Glomerular visceral epithelial cell (primary cell): ENCODE measurements around the gene BICC1.

Experiments used
- DNase-seq: peaks from one replicate; pipeline ENCODE4 v3.0.0-alpha.2; 2016; ENCODE audit errors: extremely low spot score

BICC1 gene

GRCh38 chr10:58778966-58779365 is 266.3 kb downstream of the BICC1 start:
- no peak for DNase-seq

- no peak for DNase-seq
Observed at GRCh38 chr10:58779594-58779993, 266.9 kb downstream of the BICC1 start.

GRCh38 chr10:58780476-58780875 is 267.8 kb downstream of the BICC1 start:
- DNase-seq: peak; percentile 36

GRCh38 chr10:58781873-58782488 is 269.3 kb downstream of the BICC1 start:
- DNase-seq: peak; percentile 51

GRCh38 chr10:58782876-58783851 is 270.5 kb downstream of the BICC1 start:
- DNase-seq: peak; percentile 24

- no peak for DNase-seq
Observed at GRCh38 chr10:58784361-58784760, 271.7 kb downstream of the BICC1 start.

- DNase-seq: no peak
Observed at GRCh38 chr10:58785354-58785753, 272.7 kb downstream of the BICC1 start.

- DNase-seq: no peak
Observed at GRCh38 chr10:58791137-58791536, 278.5 kb downstream of the BICC1 start.

GRCh38 chr10:58795560-58795959 is 282.9 kb downstream of the BICC1 start:
- no peak for DNase-seq

- DNase-seq: no peak
Observed at GRCh38 chr10:58796242-58796641, 283.6 kb downstream of the BICC1 start.

- DNase-seq: no peak
Observed at GRCh38 chr10:58796824-58797223, 284.2 kb downstream of the BICC1 start.

- DNase-seq: no peak
Observed at GRCh38 chr10:58797356-58797755, 284.7 kb downstream of the BICC1 start.

GRCh38 chr10:58802047-58802446 is 289.4 kb downstream of the BICC1 start:
- DNase-seq: no peak

GRCh38 chr10:58806323-58806722 is 293.7 kb downstream of the BICC1 start:
- no peak for DNase-seq

GRCh38 chr10:58806970-58807628 is 294.4 kb downstream of the BICC1 start:
- DNase-seq: no peak

GRCh38 chr10:58807629-58808022 is 295.0 kb downstream of the BICC1 start:
- no peak for DNase-seq

GRCh38 chr10:58810751-58811150 is 298.1 kb downstream of the BICC1 start:
- no peak for DNase-seq

GRCh38 chr10:58813573-58813972 is 300.9 kb downstream of the BICC1 start:
- DNase-seq: peak; percentile 20

- DNase-seq: no peak
Observed at GRCh38 chr10:58817201-58817846, 304.7 kb downstream of the BICC1 start.

GRCh38 chr10:58818900-58819299 is 306.2 kb downstream of the BICC1 start:
- DNase-seq: no peak

- DNase-seq: no peak
Observed at GRCh38 chr10:58820386-58820785, 307.7 kb downstream of the BICC1 start.
